Tibial nerve (tissue), 4 donors: ENCODE data around the gene PLD5. TPM values are rescaled to one million over a fixed set of nuclear protein-coding genes. Genes with fewer than 3 reads are reported as not detected.
A peak's percentile ranks its signal among the peaks of the same experiment; 100 is the strongest.

Experiments
- DNase-seq, 2 donors: peaks; one replicate each; pipeline ENCODE4 v3.0.0-alpha.2; 2019; ENCODE audit warnings: low spot score in 2 of 2
- H3K27ac ChIP-seq, 4 donors: fragments of 200-600 bp; sonication (generic) in 3 of 4; one replicate each; pipeline ENCODE4 v1.5.1; 2017 to 2019; ENCODE audit warnings: mild to moderate bottlenecking in 1 of 4
- H3K27me3 ChIP-seq, 2 donors: fragments of 200-600 bp; sonication (generic) in 1 of 2; one replicate each; pipeline versions ENCODE4 v1.5.1 to v1.6.0; 2017 to 2019
- H3K36me3 ChIP-seq, 3 donors: fragments of 200-600 bp; sonication (generic); one replicate each; pipeline ENCODE4 v1.5.1; 2018 to 2019
- H3K4me1 ChIP-seq, 4 donors: fragments of 200-600 bp; sonication (generic) in 3 of 4; one replicate each; pipeline ENCODE4 v1.5.1; 2017 to 2019
- H3K4me3 ChIP-seq, 4 donors: fragments of 200-600 bp; sonication (generic) in 3 of 4; one replicate each; pipeline ENCODE4 v1.5.1; 2017 to 2019; ENCODE audit warnings: mild to moderate bottlenecking in 1 of 4, moderate library complexity in 1 of 4
- H3K9me3 ChIP-seq, 4 donors: fragments of 200-600 bp; sonication (generic) in 3 of 4; one replicate each; pipeline ENCODE4 v1.5.1; 2017 to 2019
- CTCF ChIP-seq, 5 experiments: fragments of 200-600 bp in 3 of 5; fragments of 450-650 bp in 2 of 5; sonication (generic) in 3 of 5; IDR thresholded peaks; one replicate each; pipeline ENCODE4 v1.5.1; 2016 to 2019; ENCODE audit warnings: antibody characterized with exemption in 5 of 5, mild to moderate bottlenecking in 3 of 5, moderate library complexity in 2 of 5
- EP300 ChIP-seq, 2 donors: sonication (generic); formaldehyde crosslinking; IDR thresholded peaks; one replicate each; pipeline ENCODE4 v1.6.1; 2017; ENCODE audit warnings: antibody characterized with exemption in 2 of 2, mild to moderate bottlenecking in 1 of 2
- POLR2A ChIP-seq, 2 donors: fragments of 450-650 bp; IDR thresholded peaks; one replicate each; pipeline ENCODE4 v1.6.1; 2017; ENCODE audit warnings: antibody characterized with exemption in 2 of 2, mild to moderate bottlenecking in 2 of 2, moderate library complexity in 2 of 2
- WGBS, 2 donors: methylation state at CpG; one replicate each; pipeline ENCODE4 v1.1.5; 2018; 5-methylcytosine and 5-hydroxymethylcytosine counted together
- total RNA-seq, 4 donors: library from RNA; depleted of rRNA; stranded (reverse); fragments of >200 nt; gene quantifications; one replicate each; pipeline ENCODE4 v1.1.0, GENCODE V29; 2016

PLD5 gene
- total RNA-seq, 4 donors from 2014 or later = 0.21 to 0.59 TPM; not detected in 2

GRCh38 chr1:242455052-242455361 is 69.5 kb downstream of the PLD5 start:
- 0% methylated on average over 1 of the region's 1 CpG for WGBS, 2 donors
- H3K36me3 ChIP-seq = no peaks in the 10 kb centered on the region
- no peak overlapping the region for H3K27ac ChIP-seq
- no peak for TF ChIP-seq EP300 (IDR thresholded peaks at IDR 0.05)
- TF ChIP-seq CTCF (IDR thresholded peaks at IDR 0.05) = no peak
- no peak for TF ChIP-seq POLR2A (IDR thresholded peaks at IDR 0.05)
- no peaks in the 10 kb centered on the region for H3K27me3 ChIP-seq
- H3K9me3 ChIP-seq = no peaks in the 10 kb centered on the region
- DNase-seq = no peak
- no peaks in the 10 kb centered on the region for H3K4me1 ChIP-seq
- H3K4me3 ChIP-seq = no peak overlapping the region

- no peaks in the 10 kb centered on the region for H3K27me3 ChIP-seq
- TF ChIP-seq CTCF (IDR thresholded peaks at IDR 0.05) (peak; percentile 38 to 56 (median 44)), EP300 (IDR thresholded peaks at IDR 0.05) (no peak)
- 34 to 36% methylated on average over 9 of the region's 9 CpGs for WGBS, 2 donors
Observed at GRCh38 chr1:242454262-242455051, 70.0 kb downstream of the PLD5 start.

GRCh38 chr1:242452573-242452972 is 71.9 kb downstream of the PLD5 start:
- DNase-seq = no peak
- WGBS, 2 donors = 83 to 84% methylated on average over 8 of the region's 8 CpGs
- TF ChIP-seq POLR2A (IDR thresholded peaks at IDR 0.05) = no peak
- no peak for TF ChIP-seq CTCF (IDR thresholded peaks at IDR 0.05)
- no peak for TF ChIP-seq EP300 (IDR thresholded peaks at IDR 0.05)

More at GRCh38 chr1:242454262-242455051, 70.0 kb downstream of the PLD5 start:
- H3K27ac ChIP-seq = no peak overlapping the region
- no peaks in the 10 kb centered on the region for H3K9me3 ChIP-seq
- peaks cover 0 to under 1% (median 0%) of the 10 kb centered on the region in 4 donors for H3K4me1 ChIP-seq
- DNase-seq = no peak
- no peaks in the 10 kb centered on the region for H3K36me3 ChIP-seq
- H3K4me3 ChIP-seq = no peak overlapping the region

GRCh38 chr1:242449661-242450060 is 74.8 kb downstream of the PLD5 start:
- H3K36me3 ChIP-seq = no peaks in the 10 kb centered on the region
- no peak overlapping the region for H3K27ac ChIP-seq
- no peak overlapping the region for H3K4me3 ChIP-seq
- no peak for DNase-seq
- WGBS, 2 donors = 63 to 68% methylated on average over 9 of the region's 9 CpGs
- TF ChIP-seq CTCF (IDR thresholded peaks at IDR 0.05) = no peak
- TF ChIP-seq POLR2A (IDR thresholded peaks at IDR 0.05) = no peak
- TF ChIP-seq EP300 (IDR thresholded peaks at IDR 0.05) = no peak
- H3K4me1 ChIP-seq = peaks cover 0 to 3% (median 0%) of the 10 kb centered on the region in 4 donors
- H3K9me3 ChIP-seq = no peaks in the 10 kb centered on the region
- peaks cover 0 to 16% of the 10 kb centered on the region in 2 donors for H3K27me3 ChIP-seq

More at GRCh38 chr1:242452573-242452972, 71.9 kb downstream of the PLD5 start:
- H3K36me3 ChIP-seq = no peaks in the 10 kb centered on the region
- no peaks in the 10 kb centered on the region for H3K9me3 ChIP-seq
- peaks cover 0 to 16% of the 10 kb centered on the region in 2 donors for H3K27me3 ChIP-seq
- no peak overlapping the region for H3K4me3 ChIP-seq
- H3K27ac ChIP-seq = no peak overlapping the region
- peaks cover 0 to 3% (median 0%) of the 10 kb centered on the region in 4 donors for H3K4me1 ChIP-seq

- TF ChIP-seq CTCF (IDR thresholded peaks at IDR 0.05) = no peak
- TF ChIP-seq POLR2A (IDR thresholded peaks at IDR 0.05) = no peak
- TF ChIP-seq EP300 (IDR thresholded peaks at IDR 0.05) = no peak
- H3K27ac ChIP-seq = no peak overlapping the region
- WGBS, 2 donors = 28 to 42% methylated on average over 12 of the region's 12 CpGs
- H3K36me3 ChIP-seq = no peaks in the 10 kb centered on the region
- DNase-seq = no peak
- peaks cover 0 to 16% of the 10 kb centered on the region in 2 donors for H3K27me3 ChIP-seq
- H3K4me3 ChIP-seq = no peak overlapping the region
- no peaks in the 10 kb centered on the region for H3K9me3 ChIP-seq
- H3K4me1 ChIP-seq = peaks cover 0 to 3% (median 0%) of the 10 kb centered on the region in 4 donors
Observed at GRCh38 chr1:242448910-242449645, 75.4 kb downstream of the PLD5 start.
